SK-N-SH (cell line): ENCODE data around the gene AKT3. TPM values are rescaled to one million over a fixed set of nuclear protein-coding genes. Genes with fewer than 3 reads are reported as not detected.

Experiments used
- CTCF ChIA-PET: fragments of 300-600, 350-600 bp; formaldehyde crosslinking; extraction: SDS; loops from one replicate; lab custom pipeline; 2021; lab: Yijun Ruan, JAX
- POLR2A ChIA-PET: fragments of 350-600 bp; sonication (Branson Sonifier 250); formaldehyde crosslinking; extraction: SDS; loops from one replicate; lab custom pipeline; 2020; ENCODE audit warnings: antibody characterized with exemption, inconsistent platforms; lab: Yijun Ruan, JAX
- DNase-seq: peaks from one replicate; pipeline ENCODE4 v3.0.0; 2012
- H2AFZ ChIP-seq: fragments of 200-600 bp; sonication (generic); 2 replicates; pipeline ENCODE4 v1.8.1; 2016; ENCODE audit warnings: antibody characterized with exemption, mild to moderate bottlenecking, low read depth
- H3F3A ChIP-seq: fragments of 200-600 bp; sonication (generic); replicated peaks from 2 replicates; pipeline ENCODE3; 2016; ENCODE audit warnings: antibody characterized with exemption, mild to moderate bottlenecking; ENCODE audit not compliant: insufficient read depth
- H3K27ac ChIP-seq, 2 experiments: fragments of 200-500 bp in 1 of 2; fragments of 200-600 bp in 1 of 2; sonication (Bioruptor generic) in 1 of 2; sonication (generic), shearing (Covaris generic) in 1 of 2; 2 replicates each; pipeline versions ENCODE4 v1.5.1 to v1.6.1; 2014 to 2016; ENCODE audit warnings: low read depth in 2 of 2, inconsistent platforms in 1 of 2, low read length in 1 of 2, mild to moderate bottlenecking in 1 of 2, mixed read lengths in 1 of 2
- H3K27me3 ChIP-seq: fragments of 200-600 bp; sonication (generic), shearing (Covaris generic); 2 replicates; pipeline ENCODE4 v1.6.1; 2016; ENCODE audit warnings: mixed run types; ENCODE audit not compliant: insufficient read depth
- H3K36me3 ChIP-seq, 2 experiments: fragments of 200-500 bp in 1 of 2; fragments of 200-600 bp in 1 of 2; sonication (Bioruptor generic) in 1 of 2; sonication (generic) in 1 of 2; replicated peaks in 1 of 2; 2 replicates each; pipeline versions ENCODE3 to v1.5.1; 2014 to 2016; ENCODE audit warnings: low read length in 1 of 2, mild to moderate bottlenecking in 1 of 2; ENCODE audit not compliant: insufficient read depth in 2 of 2, control insufficient read depth in 1 of 2
- H3K4me1 ChIP-seq, 2 experiments: fragments of 200-500 bp in 1 of 2; fragments of 200-600 bp in 1 of 2; sonication (Bioruptor generic) in 1 of 2; sonication (generic), shearing (Covaris generic) in 1 of 2; 2 replicates each; pipeline versions ENCODE4 v1.5.1 to v1.6.1; 2014 to 2016; ENCODE audit warnings: low read depth in 1 of 2, low read length in 1 of 2, mixed run types in 1 of 2; ENCODE audit not compliant: insufficient read depth in 2 of 2, control insufficient read depth in 1 of 2
- H3K4me2 ChIP-seq: fragments of 200-600 bp; sonication (generic), shearing (Covaris generic); 2 replicates; pipeline ENCODE4 v1.6.1; 2017; ENCODE audit warnings: mixed run types
- H3K4me3 ChIP-seq, 2 experiments: fragments of 200-500 bp in 1 of 2; fragments of 200-600 bp in 1 of 2; sonication (Bioruptor generic) in 1 of 2; sonication (generic), shearing (Covaris generic) in 1 of 2; 2 replicates each; pipeline versions ENCODE4 v1.5.1 to v1.8.1; 2014 to 2016; ENCODE audit warnings: low read depth in 2 of 2, inconsistent platforms in 1 of 2, low read length in 1 of 2, mild to moderate bottlenecking in 1 of 2, mixed read lengths in 1 of 2, moderate library complexity in 1 of 2
- H3K79me2 ChIP-seq: fragments of 200-600 bp; sonication (generic); 2 replicates; pipeline ENCODE4 v1.8.1; 2017; ENCODE audit warnings: mild to moderate bottlenecking; ENCODE audit not compliant: insufficient read depth
- H3K9ac ChIP-seq: fragments of 200-600 bp; sonication (generic); 2 replicates; pipeline ENCODE4 v1.6.1; 2017; ENCODE audit warnings: mixed run types
- H3K9me2 ChIP-seq: fragments of 200-600 bp; sonication (generic); 2 replicates; pipeline ENCODE4 v1.6.1; 2017; ENCODE audit warnings: mixed run types
- H3K9me3 ChIP-seq: fragments of 200-600 bp; sonication (generic); 2 replicates; pipeline ENCODE4 v1.6.1; 2017; ENCODE audit warnings: mixed run types, mild to moderate bottlenecking, moderate library complexity
- H4K20me1 ChIP-seq: fragments of 200-600 bp; sonication (generic); 2 replicates; pipeline ENCODE4 v1.6.1; 2017; ENCODE audit warnings: mild to moderate bottlenecking, mixed run types; ENCODE audit not compliant: insufficient read depth
- CHD2 ChIP-seq: fragments of 150-350 bp; IDR thresholded peaks from 2 replicates; pipeline ENCODE4 v1.6.1; 2018; ENCODE audit warnings: low read length; ENCODE audit not compliant: partially characterized antibody
- EP300 ChIP-seq, 2 experiments: IDR thresholded peaks; 2 replicates each; pipeline versions ENCODE4 v1.4.0 to v1.6.1; 2012; ENCODE audit warnings: borderline replicate concordance in 1 of 2, low read depth in 1 of 2, low read length in 1 of 2
- FOSL2 ChIP-seq: IDR thresholded peaks from 2 replicates; pipeline ENCODE4 v1.4.0; 2012; ENCODE audit warnings: low read depth, mild to moderate bottlenecking, moderate library complexity, borderline replicate concordance
- GABPA ChIP-seq: IDR thresholded peaks from 2 replicates; pipeline ENCODE4 v1.4.0; 2012; ENCODE audit warnings: low read depth, mild to moderate bottlenecking
- GATA2 ChIP-seq: sonication (generic); formaldehyde crosslinking; IDR thresholded peaks from 2 replicates; pipeline ENCODE4 v1.5.0; 2020; ENCODE audit warnings: mild to moderate bottlenecking, missing genetic modification reagents
- JUND ChIP-seq: IDR thresholded peaks from 2 replicates; pipeline ENCODE4 v1.4.0; 2012
- MXI1 ChIP-seq: IDR thresholded peaks from 2 replicates; pipeline ENCODE4 v1.6.1; 2012; ENCODE audit warnings: mild to moderate bottlenecking, low read depth, low read length, improper control_type of control experiment
- POLR2AphosphoS5 ChIP-seq: IDR thresholded peaks from 2 replicates; pipeline ENCODE4 v1.6.1; 2012; ENCODE audit warnings: low read depth, low read length
- RXRA ChIP-seq: IDR thresholded peaks from 2 replicates; pipeline ENCODE4 v1.4.0; 2012; ENCODE audit warnings: low read depth, mild to moderate bottlenecking, borderline replicate concordance
- SIN3A ChIP-seq: IDR thresholded peaks from 2 replicates; pipeline ENCODE4 v1.6.1; 2012; ENCODE audit warnings: low read depth, mild to moderate bottlenecking, low read length, moderate library complexity, borderline replicate concordance
- SMC3 ChIP-seq: IDR thresholded peaks from 2 replicates; pipeline ENCODE4 v1.6.1; 2012; ENCODE audit warnings: low read depth, low read length, improper control_type of control experiment
- TAF1 ChIP-seq: IDR thresholded peaks from 2 replicates; pipeline ENCODE4 v1.6.1; 2012; ENCODE audit warnings: low read depth, mild to moderate bottlenecking, low read length, moderate library complexity, borderline replicate concordance
- YY1 ChIP-seq: IDR thresholded peaks from 2 replicates; pipeline ENCODE4 v1.4.0; 2012; ENCODE audit warnings: low read depth, mild to moderate bottlenecking
- WGBS: methylation state at CpG from one replicate; pipeline ENCODE4 v1.1.6; 2017; ENCODE audit warnings: low lambda C conversion rate; 5-methylcytosine and 5-hydroxymethylcytosine counted together
- polyA plus RNA-seq, 3 experiments: library from polyadenylated mRNA; depleted of rRNA; stranded (reverse); fragments of >200 nt; gene quantifications; 2 replicates each; pipeline ENCODE4 v1.2.3, GENCODE V29; 2012
- TF ChIP-seq, protein P1 (sequence below): IDR thresholded peaks from 2 replicates; pipeline ENCODE4 v1.4.0; 2012; ENCODE audit warnings: low read depth, borderline replicate concordance
- TF ChIP-seq, protein P2 (sequence below): fragments of 150-350 bp; IDR thresholded peaks from 2 replicates; pipeline ENCODE4 v1.6.1; 2017; ENCODE audit warnings: antibody characterized with exemption, low read length, low read depth, borderline replicate concordance
- TF ChIP-seq, protein P3 (sequence below): IDR thresholded peaks from 2 replicates; pipeline ENCODE4 v1.4.0; 2012; ENCODE audit warnings: low read depth
- TF ChIP-seq, protein P4 (sequence below): fragments of 150-350 bp; IDR thresholded peaks from 2 replicates; pipeline ENCODE4 v1.6.1; 2016; ENCODE audit warnings: mild to moderate bottlenecking, low read depth, low read length

The AKT3 gene
- polyA plus RNA-seq, 1 of the 3 experiments (the other 2 are of a cell fraction), result 12.7 TPM

DNA sequence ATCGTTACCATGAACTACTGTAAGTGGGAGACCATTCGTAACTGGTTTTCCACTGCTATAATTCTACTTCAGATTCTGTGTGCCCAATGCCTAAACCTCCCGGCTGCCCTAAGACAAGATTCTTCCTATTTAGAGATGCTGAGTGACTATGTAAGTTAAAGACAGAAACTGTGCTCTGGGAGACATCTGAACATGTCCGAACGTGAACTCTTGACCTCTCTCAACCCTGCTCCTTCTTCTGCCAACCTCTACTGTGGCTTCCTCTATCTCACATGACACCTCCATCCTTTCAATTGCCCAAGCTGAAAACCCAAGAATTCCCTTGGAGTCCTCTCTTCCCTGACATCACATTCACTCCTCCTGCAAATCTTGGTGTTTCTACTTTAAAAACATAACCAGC is 182.9 kb downstream of the AKT3 start:
- Histone ChIP-seq H3K9me3 (no peaks in the 10 kb centered on the region), H3K9me2 (no peaks in the 10 kb centered on the region), H3K27ac (no peak overlapping the region), H3K4me2 (no peak overlapping the region), H3F3A (peaks cover 13% of the 10 kb centered on the region), H3K27me3 (no peaks in the 10 kb centered on the region), H3K9ac (no peak overlapping the region), H3K4me3 (no peak overlapping the region), H3K36me3 (peaks cover 6 to 27% of the 10 kb centered on the region in 2 experiments), H3K4me1 (no peaks in the 10 kb centered on the region; a peak in 1 of 4 replicates), H3K79me2 (peaks cover 45% of the 10 kb centered on the region), H4K20me1 (no peaks in the 10 kb centered on the region), H2AFZ (no peak overlapping the region)
- DNase-seq, result no peak
- WGBS, result 97% methylated on average over 5 of the region's 5 CpGs
- ChIA-PET CTCF (interaction anchor here (0.6 to 0.9 kb wide), 2 partner anchors 12 to 172 kb away, joined by 3 read pairs; no protein-coding TSS in a partner anchor), POLR2A (no interaction called here)
- TF ChIP-seq, protein P1, sequence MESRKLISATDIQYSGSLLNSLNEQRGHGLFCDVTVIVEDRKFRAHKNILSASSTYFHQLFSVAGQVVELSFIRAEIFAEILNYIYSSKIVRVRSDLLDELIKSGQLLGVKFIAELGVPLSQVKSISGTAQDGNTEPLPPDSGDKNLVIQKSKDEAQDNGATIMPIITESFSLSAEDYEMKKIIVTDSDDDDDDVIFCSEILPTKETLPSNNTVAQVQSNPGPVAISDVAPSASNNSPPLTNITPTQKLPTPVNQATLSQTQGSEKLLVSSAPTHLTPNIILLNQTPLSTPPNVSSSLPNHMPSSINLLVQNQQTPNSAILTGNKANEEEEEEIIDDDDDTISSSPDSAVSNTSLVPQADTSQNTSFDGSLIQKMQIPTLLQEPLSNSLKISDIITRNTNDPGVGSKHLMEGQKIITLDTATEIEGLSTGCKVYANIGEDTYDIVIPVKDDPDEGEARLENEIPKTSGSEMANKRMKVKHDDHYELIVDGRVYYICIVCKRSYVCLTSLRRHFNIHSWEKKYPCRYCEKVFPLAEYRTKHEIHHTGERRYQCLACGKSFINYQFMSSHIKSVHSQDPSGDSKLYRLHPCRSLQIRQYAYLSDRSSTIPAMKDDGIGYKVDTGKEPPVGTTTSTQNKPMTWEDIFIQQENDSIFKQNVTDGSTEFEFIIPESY, result no peak
- TF ChIP-seq CHD2 (no peak), EP300 (IDR thresholded peaks at IDR 0.05; ENCODE audit: borderline replicate concordance in 1 of 2, low read depth in 1 of 2, low read length in 1 of 2) (no peak), TAF1 (no peak), SMC3 (no peak), FOSL2 (no peak), POLR2AphosphoS5 (no peak), GABPA (no peak), YY1 (no peak), GATA2 (no peak), MXI1 (no peak), SIN3A (no peak), RXRA (no peak), JUND (no peak)
- TF ChIP-seq, protein P2, sequence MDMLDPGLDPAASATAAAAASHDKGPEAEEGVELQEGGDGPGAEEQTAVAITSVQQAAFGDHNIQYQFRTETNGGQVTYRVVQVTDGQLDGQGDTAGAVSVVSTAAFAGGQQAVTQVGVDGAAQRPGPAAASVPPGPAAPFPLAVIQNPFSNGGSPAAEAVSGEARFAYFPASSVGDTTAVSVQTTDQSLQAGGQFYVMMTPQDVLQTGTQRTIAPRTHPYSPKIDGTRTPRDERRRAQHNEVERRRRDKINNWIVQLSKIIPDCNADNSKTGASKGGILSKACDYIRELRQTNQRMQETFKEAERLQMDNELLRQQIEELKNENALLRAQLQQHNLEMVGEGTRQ, result no peak
- TF ChIP-seq, protein P3, sequence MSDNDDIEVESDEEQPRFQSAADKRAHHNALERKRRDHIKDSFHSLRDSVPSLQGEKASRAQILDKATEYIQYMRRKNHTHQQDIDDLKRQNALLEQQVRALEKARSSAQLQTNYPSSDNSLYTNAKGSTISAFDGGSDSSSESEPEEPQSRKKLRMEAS, result no peak
- TF ChIP-seq, protein P4, sequence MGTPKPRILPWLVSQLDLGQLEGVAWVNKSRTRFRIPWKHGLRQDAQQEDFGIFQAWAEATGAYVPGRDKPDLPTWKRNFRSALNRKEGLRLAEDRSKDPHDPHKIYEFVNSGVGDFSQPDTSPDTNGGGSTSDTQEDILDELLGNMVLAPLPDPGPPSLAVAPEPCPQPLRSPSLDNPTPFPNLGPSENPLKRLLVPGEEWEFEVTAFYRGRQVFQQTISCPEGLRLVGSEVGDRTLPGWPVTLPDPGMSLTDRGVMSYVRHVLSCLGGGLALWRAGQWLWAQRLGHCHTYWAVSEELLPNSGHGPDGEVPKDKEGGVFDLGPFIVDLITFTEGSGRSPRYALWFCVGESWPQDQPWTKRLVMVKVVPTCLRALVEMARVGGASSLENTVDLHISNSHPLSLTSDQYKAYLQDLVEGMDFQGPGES, result no peak
